Measurements from ENCODE around the gene SLC25A53.
"Not testable (repeated sequence)": the region's sequence is repeated elsewhere in the genome, so short reads cannot be mapped to it uniquely, and the experiment has no call there.

The SLC25A53 gene

GRCh38 chrX:104084063-104084462 lies 72.7 kb downstream of the SLC25A53 start:
- H3K27me3 ChIP-seq (replicated peaks; ENCODE audit: control insufficient read depth, insufficient read depth, low read length) = no peaks in the 10 kb centered on the region
- no peaks in the 10 kb centered on the region for H3K36me3 ChIP-seq (ENCODE audit: control insufficient read depth, insufficient read depth, low read length)
- H3K4me3 ChIP-seq (replicated peaks; ENCODE audit: low read depth, low read length) = no peak overlapping the region
- no peak for DNase-seq (ENCODE audit: extremely low read depth, insufficient read length)
- TF ChIP-seq CTCF (IDR thresholded peaks at IDR 0.05; ENCODE audit: insufficient read depth, low read length, poor library complexity, severe bottlenecking) = no peak

- not testable (repeated sequence) for H3K4me3 ChIP-seq (replicated peaks; ENCODE audit: low read depth, low read length); DNase-seq (ENCODE audit: extremely low read depth, insufficient read length); H3K27me3 ChIP-seq (replicated peaks; ENCODE audit: control insufficient read depth, insufficient read depth, low read length); H3K36me3 ChIP-seq (ENCODE audit: control insufficient read depth, insufficient read depth, low read length)
Observed at GRCh38 chrX:104077854-104078253, 79.0 kb downstream of the SLC25A53 start.

- not testable (repeated sequence) for H3K4me3 ChIP-seq (replicated peaks; ENCODE audit: low read depth, low read length); DNase-seq (ENCODE audit: extremely low read depth, insufficient read length); H3K36me3 ChIP-seq (ENCODE audit: control insufficient read depth, insufficient read depth, low read length); H3K27me3 ChIP-seq (replicated peaks; ENCODE audit: control insufficient read depth, insufficient read depth, low read length)
Observed at GRCh38 chrX:104075778-104076445, 80.9 kb downstream of the SLC25A53 start, which contains the start of gene TMSB15C. TMSB15C (minus strand) TSS chrX:104076236.

- not testable (repeated sequence) for H3K27me3 ChIP-seq (replicated peaks; ENCODE audit: control insufficient read depth, insufficient read depth, low read length); H3K4me3 ChIP-seq (replicated peaks; ENCODE audit: low read depth, low read length); DNase-seq (ENCODE audit: extremely low read depth, insufficient read length)
Observed at GRCh38 chrX:104062636-104063035, 94.2 kb downstream of the SLC25A53 start.

GRCh38 chrX:104054956-104055355 lies 101.9 kb downstream of the SLC25A53 start:
- not testable (repeated sequence) for H3K27me3 ChIP-seq (replicated peaks; ENCODE audit: control insufficient read depth, insufficient read depth, low read length); H3K4me3 ChIP-seq (replicated peaks; ENCODE audit: low read depth, low read length); H3K36me3 ChIP-seq (ENCODE audit: control insufficient read depth, insufficient read depth, low read length); DNase-seq (ENCODE audit: extremely low read depth, insufficient read length)

More at GRCh38 chrX:104062636-104063035, 94.2 kb downstream of the SLC25A53 start:
- H3K36me3 ChIP-seq (ENCODE audit: control insufficient read depth, insufficient read depth, low read length) = not testable (repeated sequence)
